ENCODE results near the gene DCT. TPM values are rescaled to one million over a fixed set of nuclear protein-coding genes. Genes with fewer than 3 reads are reported as not detected.

The DCT gene
- total and polyA plus RNA-seq, 4 donors, result 0.03 to 0.54 (median 0.29) TPM; not detected in 1

GRCh38 chr13:94435604-94436226, 43.8 kb downstream of the DCT start:
- DNase-seq, result no peak
- Histone ChIP-seq H3K27ac (ENCODE audit: low read depth in 1 of 2, low read length in 2 of 2) (no peak overlapping the region), H3K36me3 (ENCODE audit: control insufficient read depth in 1 of 2, insufficient read depth in 2 of 2, low read length in 1 of 2) (no peaks in the 10 kb centered on the region), H3K4me1 (ENCODE audit: control insufficient read depth in 1 of 2, insufficient read depth in 2 of 2, low read length in 2 of 2) (no peaks in the 10 kb centered on the region), H3K4me3 (ENCODE audit: low read length in 2 of 2) (no peak overlapping the region), H3K27me3 (ENCODE audit: control insufficient read depth in 1 of 2, insufficient read depth in 2 of 2, low read length in 1 of 2) (no peaks in the 10 kb centered on the region), H3K9me3 (ENCODE audit: control insufficient read depth, low read length) (peaks cover 1% of the 10 kb centered on the region)
- intact Hi-C loops (cut with DNase I), result loop anchor here (5.0 kb wide), 1 partner anchor 182 kb away; no protein-coding TSS in a partner anchor
- WGBS, 2 donors, result 37 to 38% methylated on average over 4 of the region's 4 CpGs
- ATAC-seq (ENCODE audit: low FRiP score), result peak; percentile 72

GRCh38 chr13:94433055-94433961, 46.2 kb downstream of the DCT start:
- H3K9me3 ChIP-seq (ENCODE audit: control insufficient read depth, low read length), result peaks cover 1% of the 10 kb centered on the region
- no peaks in the 10 kb centered on the region for H3K27me3 ChIP-seq (ENCODE audit: control insufficient read depth in 1 of 2, insufficient read depth in 2 of 2, low read length in 1 of 2)
- H3K4me3 ChIP-seq (ENCODE audit: low read length in 2 of 2), result no peak overlapping the region
- intact Hi-C loops (cut with DNase I), result no loop called here
- no peaks in the 10 kb centered on the region for H3K4me1 ChIP-seq (ENCODE audit: control insufficient read depth in 1 of 2, insufficient read depth in 2 of 2, low read length in 2 of 2)
- DNase-seq (no peak), ATAC-seq (ENCODE audit: low FRiP score) (no peak)
- WGBS, 2 donors, result 66 to 69% methylated on average over 19 of the region's 19 CpGs
- no peaks in the 10 kb centered on the region for H3K36me3 ChIP-seq (ENCODE audit: control insufficient read depth in 1 of 2, insufficient read depth in 2 of 2, low read length in 1 of 2)
- no peak overlapping the region for H3K27ac ChIP-seq (ENCODE audit: low read depth in 1 of 2, low read length in 2 of 2)

- ATAC-seq (ENCODE audit: low FRiP score) (no peak), DNase-seq (no peak)
- Histone ChIP-seq H3K4me3 (ENCODE audit: low read length in 2 of 2) (no peak overlapping the region), H3K36me3 (ENCODE audit: control insufficient read depth in 1 of 2, insufficient read depth in 2 of 2, low read length in 1 of 2) (no peaks in the 10 kb centered on the region), H3K27ac (ENCODE audit: low read depth in 1 of 2, low read length in 2 of 2) (no peak overlapping the region), H3K27me3 (ENCODE audit: control insufficient read depth in 1 of 2, insufficient read depth in 2 of 2, low read length in 1 of 2) (no peaks in the 10 kb centered on the region), H3K4me1 (ENCODE audit: control insufficient read depth in 1 of 2, insufficient read depth in 2 of 2, low read length in 2 of 2) (no peaks in the 10 kb centered on the region), H3K9me3 (ENCODE audit: control insufficient read depth, low read length) (peaks cover 1% of the 10 kb centered on the region)
- intact Hi-C loops (cut with DNase I), result no loop called here
Observed at GRCh38 chr13:94431987-94432386, 47.5 kb downstream of the DCT start.

- WGBS, 2 donors, result 84 to 88% methylated on average over 2 of the region's 2 CpGs
- DNase-seq (no peak), ATAC-seq (ENCODE audit: low FRiP score) (no peak)
- Histone ChIP-seq H3K27ac (ENCODE audit: low read depth in 1 of 2, low read length in 2 of 2) (no peak overlapping the region), H3K9me3 (ENCODE audit: control insufficient read depth, low read length) (peaks cover 1% of the 10 kb centered on the region), H3K27me3 (ENCODE audit: control insufficient read depth in 1 of 2, insufficient read depth in 2 of 2, low read length in 1 of 2) (no peaks in the 10 kb centered on the region), H3K36me3 (ENCODE audit: control insufficient read depth in 1 of 2, insufficient read depth in 2 of 2, low read length in 1 of 2) (no peaks in the 10 kb centered on the region), H3K4me1 (ENCODE audit: control insufficient read depth in 1 of 2, insufficient read depth in 2 of 2, low read length in 2 of 2) (no peaks in the 10 kb centered on the region), H3K4me3 (ENCODE audit: low read length in 2 of 2) (no peak overlapping the region)
- intact Hi-C loops (cut with DNase I), result no loop called here
Observed at GRCh38 chr13:94431574-94431973, 47.9 kb downstream of the DCT start.

- no peaks in the 10 kb centered on the region for H3K36me3 ChIP-seq (ENCODE audit: control insufficient read depth in 1 of 2, insufficient read depth in 2 of 2, low read length in 1 of 2)
- H3K4me1 ChIP-seq (ENCODE audit: control insufficient read depth in 1 of 2, insufficient read depth in 2 of 2, low read length in 2 of 2), result no peaks in the 10 kb centered on the region
- ATAC-seq (ENCODE audit: low FRiP score), result no peak
- intact Hi-C loops (cut with DNase I), result no loop called here
- no peak overlapping the region for H3K4me3 ChIP-seq (ENCODE audit: low read length in 2 of 2)
- H3K27ac ChIP-seq (ENCODE audit: low read depth in 1 of 2, low read length in 2 of 2), result no peak overlapping the region
- 65 to 74% methylated on average over 5 of the region's 5 CpGs for WGBS, 2 donors
- H3K9me3 ChIP-seq (ENCODE audit: control insufficient read depth, low read length), result peaks cover 1% of the 10 kb centered on the region
- no peak for DNase-seq
- H3K27me3 ChIP-seq (ENCODE audit: control insufficient read depth in 1 of 2, insufficient read depth in 2 of 2, low read length in 1 of 2), result no peaks in the 10 kb centered on the region
Observed at GRCh38 chr13:94427313-94427953, 52.0 kb downstream of the DCT start.

- ATAC-seq (ENCODE audit: low FRiP score) (no peak), DNase-seq (no peak)
- H3K4me1 ChIP-seq (ENCODE audit: control insufficient read depth in 1 of 2, insufficient read depth in 2 of 2, low read length in 2 of 2), result no peaks in the 10 kb centered on the region
- peaks cover 2% of the 10 kb centered on the region for H3K9me3 ChIP-seq (ENCODE audit: control insufficient read depth, low read length)
- no peak overlapping the region for H3K27ac ChIP-seq (ENCODE audit: low read depth in 1 of 2, low read length in 2 of 2)
- intact Hi-C loops (cut with DNase I), result no loop called here
- no peaks in the 10 kb centered on the region for H3K36me3 ChIP-seq (ENCODE audit: control insufficient read depth in 1 of 2, insufficient read depth in 2 of 2, low read length in 1 of 2)
- WGBS, 2 donors, result 41 to 69% methylated on average over 1 of the region's 1 CpG
- no peaks in the 10 kb centered on the region for H3K27me3 ChIP-seq (ENCODE audit: control insufficient read depth in 1 of 2, insufficient read depth in 2 of 2, low read length in 1 of 2)
- no peak overlapping the region for H3K4me3 ChIP-seq (ENCODE audit: low read length in 2 of 2)
Observed at GRCh38 chr13:94419925-94420305, 59.6 kb downstream of the DCT start.

GRCh38 chr13:94419304-94419924, 60.1 kb downstream of the DCT start:
- Histone ChIP-seq H3K4me1 (ENCODE audit: control insufficient read depth in 1 of 2, insufficient read depth in 2 of 2, low read length in 2 of 2) (no peaks in the 10 kb centered on the region), H3K4me3 (ENCODE audit: low read length in 2 of 2) (no peak overlapping the region), H3K9me3 (ENCODE audit: control insufficient read depth, low read length) (peaks cover 2% of the 10 kb centered on the region), H3K36me3 (ENCODE audit: control insufficient read depth in 1 of 2, insufficient read depth in 2 of 2, low read length in 1 of 2) (no peaks in the 10 kb centered on the region), H3K27me3 (ENCODE audit: control insufficient read depth in 1 of 2, insufficient read depth in 2 of 2, low read length in 1 of 2) (no peaks in the 10 kb centered on the region), H3K27ac (ENCODE audit: low read depth in 1 of 2, low read length in 2 of 2) (no peak overlapping the region)
- ATAC-seq (ENCODE audit: low FRiP score) (no peak), DNase-seq (no peak)
- 36 to 59% methylated on average over 1 of the region's 1 CpG for WGBS, 2 donors
- intact Hi-C loops (cut with DNase I), result no loop called here

GRCh38 chr13:94417294-94417693, 62.2 kb downstream of the DCT start:
- H3K27me3 ChIP-seq (ENCODE audit: control insufficient read depth in 1 of 2, insufficient read depth in 2 of 2, low read length in 1 of 2), result no peaks in the 10 kb centered on the region
- no peak for ATAC-seq (ENCODE audit: low FRiP score)
- intact Hi-C loops (cut with DNase I), result no loop called here
- no peaks in the 10 kb centered on the region for H3K4me1 ChIP-seq (ENCODE audit: control insufficient read depth in 1 of 2, insufficient read depth in 2 of 2, low read length in 2 of 2)
- H3K4me3 ChIP-seq (ENCODE audit: low read length in 2 of 2), result no peak overlapping the region
- H3K9me3 ChIP-seq (ENCODE audit: control insufficient read depth, low read length), result peaks cover 2% of the 10 kb centered on the region
- no peak for DNase-seq
- H3K27ac ChIP-seq (ENCODE audit: low read depth in 1 of 2, low read length in 2 of 2), result no peak overlapping the region
- H3K36me3 ChIP-seq (ENCODE audit: control insufficient read depth in 1 of 2, insufficient read depth in 2 of 2, low read length in 1 of 2), result no peaks in the 10 kb centered on the region

Data from aorta (tissue), 5 donors.